Hepatocyte (in vitro differentiated cells): ENCODE measurements around the gene FLOT2.

Experiments
- EZH2 ChIP-seq: fragments of 200-600 bp; sonication (generic); IDR thresholded peaks from 2 replicates; pipeline ENCODE4 v1.6.1; 2016; ENCODE audit warnings: antibody characterized with exemption, mild to moderate bottlenecking, borderline replicate concordance
- EZH2phosphoT487 ChIP-seq: fragments of 200-600 bp; sonication (generic); IDR thresholded peaks from one replicate; pipeline ENCODE4 v1.6.1; 2018; ENCODE audit warnings: antibody characterized with exemption, mild to moderate bottlenecking, low read depth, moderate library complexity; ENCODE audit not compliant: unreplicated experiment, severe bottlenecking
- TF ChIP-seq, protein P1 (sequence below): fragments of 200-600 bp; sonication (generic); IDR thresholded peaks from 2 replicates; pipeline ENCODE4 v1.5.1; 2016; ENCODE audit warnings: antibody characterized with exemption, mild to moderate bottlenecking; ENCODE audit not compliant: poor library complexity

- no peak for TF ChIP-seq EZH2phosphoT487
- TF ChIP-seq, protein P1, sequence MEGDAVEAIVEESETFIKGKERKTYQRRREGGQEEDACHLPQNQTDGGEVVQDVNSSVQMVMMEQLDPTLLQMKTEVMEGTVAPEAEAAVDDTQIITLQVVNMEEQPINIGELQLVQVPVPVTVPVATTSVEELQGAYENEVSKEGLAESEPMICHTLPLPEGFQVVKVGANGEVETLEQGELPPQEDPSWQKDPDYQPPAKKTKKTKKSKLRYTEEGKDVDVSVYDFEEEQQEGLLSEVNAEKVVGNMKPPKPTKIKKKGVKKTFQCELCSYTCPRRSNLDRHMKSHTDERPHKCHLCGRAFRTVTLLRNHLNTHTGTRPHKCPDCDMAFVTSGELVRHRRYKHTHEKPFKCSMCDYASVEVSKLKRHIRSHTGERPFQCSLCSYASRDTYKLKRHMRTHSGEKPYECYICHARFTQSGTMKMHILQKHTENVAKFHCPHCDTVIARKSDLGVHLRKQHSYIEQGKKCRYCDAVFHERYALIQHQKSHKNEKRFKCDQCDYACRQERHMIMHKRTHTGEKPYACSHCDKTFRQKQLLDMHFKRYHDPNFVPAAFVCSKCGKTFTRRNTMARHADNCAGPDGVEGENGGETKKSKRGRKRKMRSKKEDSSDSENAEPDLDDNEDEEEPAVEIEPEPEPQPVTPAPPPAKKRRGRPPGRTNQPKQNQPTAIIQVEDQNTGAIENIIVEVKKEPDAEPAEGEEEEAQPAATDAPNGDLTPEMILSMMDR: no peak
- TF ChIP-seq EZH2: no peak
Measured at GRCh38 chr17:28841901-28842281, 55.6 kb downstream of the FLOT2 start.
